GM23248 (cell line): ENCODE measurements around the gene TACR2. TPM values are rescaled to one million over a fixed set of nuclear protein-coding genes. Genes with fewer than 3 reads are reported as not detected.

Experiments used
- DNase-seq: peaks from one replicate; pipeline ENCODE4 v3.0.0-alpha.2; 2015
- H2AFZ ChIP-seq: fragments of 200-600 bp; sonication (generic); 2 replicates; pipeline ENCODE4 v1.6.1; 2016; ENCODE audit warnings: antibody characterized with exemption
- H3F3A ChIP-seq: fragments of 200-600 bp; sonication (generic); 2 replicates; pipeline ENCODE4 v1.6.1; 2016; ENCODE audit warnings: mild to moderate bottlenecking, antibody characterized with exemption, mixed run types; ENCODE audit not compliant: insufficient read depth
- H3K27ac ChIP-seq: fragments of 200-600 bp; sonication (generic); 2 replicates; pipeline ENCODE4 v1.5.1; 2016; ENCODE audit warnings: mild to moderate bottlenecking
- H3K27me3 ChIP-seq: fragments of 200-600 bp; sonication (generic); replicated peaks from 2 replicates; pipeline ENCODE4 v1.6.1; 2016; ENCODE audit warnings: mild to moderate bottlenecking; ENCODE audit not compliant: insufficient read depth
- H3K36me3 ChIP-seq: fragments of 200-600 bp; sonication (generic); 2 replicates; pipeline ENCODE4 v1.6.1; 2016; ENCODE audit warnings: low read depth, mild to moderate bottlenecking
- H3K4me1 ChIP-seq: fragments of 200-600 bp; sonication (generic); 2 replicates; pipeline ENCODE4 v1.6.1; 2016; ENCODE audit warnings: mild to moderate bottlenecking; ENCODE audit not compliant: insufficient read depth
- H3K4me2 ChIP-seq: fragments of 200-600 bp; sonication (generic); one replicate; pipeline ENCODE4 v1.6.1; 2016; ENCODE audit warnings: mild to moderate bottlenecking; ENCODE audit not compliant: unreplicated experiment
- H3K4me3 ChIP-seq: fragments of 200-600 bp; sonication (generic); 2 replicates; pipeline ENCODE4 v1.5.1; 2016; ENCODE audit warnings: mild to moderate bottlenecking
- H3K79me2 ChIP-seq: fragments of 200-600 bp; sonication (generic); 2 replicates; pipeline ENCODE4 v1.6.1; 2016; ENCODE audit warnings: mild to moderate bottlenecking; ENCODE audit not compliant: insufficient read depth
- H3K9ac ChIP-seq: fragments of 200-600 bp; sonication (generic); 2 replicates; pipeline ENCODE4 v1.6.1; 2016; ENCODE audit warnings: mild to moderate bottlenecking
- H3K9me2 ChIP-seq: fragments of 200-600 bp; sonication (generic); 2 replicates; pipeline ENCODE4 v1.6.1; 2016; ENCODE audit warnings: mixed run types, mild to moderate bottlenecking, moderate library complexity; ENCODE audit not compliant: insufficient read depth
- H3K9me3 ChIP-seq: fragments of 200-600 bp; sonication (generic); one replicate; pipeline ENCODE4 v1.6.1; 2017; ENCODE audit warnings: low read depth
- H4K20me1 ChIP-seq: fragments of 200-600 bp; sonication (generic); 2 replicates; pipeline ENCODE4 v1.6.0; 2016; ENCODE audit not compliant: insufficient read depth
- EZH2 ChIP-seq: fragments of 200-600 bp; sonication (generic); IDR thresholded peaks from 2 replicates; pipeline ENCODE4 v1.6.1; 2018; ENCODE audit warnings: antibody characterized with exemption, mild to moderate bottlenecking; ENCODE audit not compliant: insufficient read depth, poor library complexity, severe bottlenecking
- EZH2phosphoT487 ChIP-seq: fragments of 200-600 bp; sonication (generic); IDR thresholded peaks from 2 replicates; pipeline ENCODE4 v1.6.1; 2018; ENCODE audit warnings: antibody characterized with exemption, moderate library complexity, mild to moderate bottlenecking, low read depth; ENCODE audit not compliant: insufficient read depth
- WGBS, 2 experiments: methylation state at CpG; one replicate each; pipeline ENCODE4 v1.1.6; 2015 to 2017; ENCODE audit warnings: low lambda C conversion rate in 2 of 2, low coverage in 1 of 2; ENCODE audit errors: missing lambda C conversion rate in 2 of 2; 5-methylcytosine and 5-hydroxymethylcytosine counted together
- in situ Hi-C: fragments of 300-500 bp; cut with MboI; formaldehyde crosslinking; loops from 2 replicates; pipeline ENCODE4 v1.15.0; 2020
- polyA plus RNA-seq: library from polyadenylated mRNA; unstranded; fragments of >200 nt; fragmentation: Nextera tagmentation; extraction: Ambion mirVana; gene quantifications from 2 replicates; pipeline ENCODE4 v1.2.1, GENCODE V29; 2016
- total RNA-seq: library from RNA; depleted of rRNA; stranded (reverse); fragments of >200 nt; shearing (Covaris generic); gene quantifications from 2 replicates; pipeline ENCODE4 v1.2.3, GENCODE V29; 2014

The TACR2 gene
- total and polyA plus RNA-seq, 2 experiments from 2014 or later, result 0.24 to 0.54 TPM

DNA sequence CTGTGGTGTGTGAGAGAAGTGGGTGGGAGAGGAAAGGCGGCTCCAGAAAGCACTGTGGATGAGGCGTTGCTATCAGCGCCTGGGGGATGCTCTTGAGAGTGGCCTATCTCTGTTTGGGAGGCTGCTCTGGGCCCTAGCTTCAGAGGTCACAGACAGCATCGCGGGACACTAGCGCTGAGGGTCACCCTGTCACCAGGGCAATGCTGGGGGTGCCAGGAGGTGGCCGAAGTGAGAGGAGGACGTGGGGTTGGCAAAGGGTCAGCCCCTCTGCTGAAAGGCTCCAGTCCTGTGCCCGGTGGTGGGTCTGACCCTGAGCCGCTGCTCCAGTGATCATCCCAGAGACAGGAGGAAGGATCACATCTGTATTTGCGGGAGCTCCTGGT is 3.0 kb upstream of the TACR2 start:
- H3K9me3 ChIP-seq, result no peaks in the 10 kb centered on the region
- no peaks in the 10 kb centered on the region for H3K79me2 ChIP-seq
- no peak overlapping the region for H2AFZ ChIP-seq
- H3K4me2 ChIP-seq, result no peak overlapping the region
- H3K9ac ChIP-seq, result no peak overlapping the region
- H3K4me3 ChIP-seq, result no peak overlapping the region
- 70 to 76% methylated on average over 10 to 11 of the region's 11 CpGs for WGBS, 2 experiments
- no peaks in the 10 kb centered on the region for H3F3A ChIP-seq
- in situ Hi-C loops, result loop anchor here (5.0 to 25.0 kb wide), 3 partner anchors 83 to 432 kb away; partner anchors contain the start of genes FAM241B and KIFBP
- H3K4me1 ChIP-seq, result no peaks in the 10 kb centered on the region
- H3K27me3 ChIP-seq, result peaks cover 18% of the 10 kb centered on the region
- no peaks in the 10 kb centered on the region for H4K20me1 ChIP-seq
- TF ChIP-seq EZH2phosphoT487 (no peak), EZH2 (no peak)
- H3K36me3 ChIP-seq, result no peaks in the 10 kb centered on the region
- H3K27ac ChIP-seq, result no peak overlapping the region
- DNase-seq, result no peak
- H3K9me2 ChIP-seq, result no peaks in the 10 kb centered on the region

DNA sequence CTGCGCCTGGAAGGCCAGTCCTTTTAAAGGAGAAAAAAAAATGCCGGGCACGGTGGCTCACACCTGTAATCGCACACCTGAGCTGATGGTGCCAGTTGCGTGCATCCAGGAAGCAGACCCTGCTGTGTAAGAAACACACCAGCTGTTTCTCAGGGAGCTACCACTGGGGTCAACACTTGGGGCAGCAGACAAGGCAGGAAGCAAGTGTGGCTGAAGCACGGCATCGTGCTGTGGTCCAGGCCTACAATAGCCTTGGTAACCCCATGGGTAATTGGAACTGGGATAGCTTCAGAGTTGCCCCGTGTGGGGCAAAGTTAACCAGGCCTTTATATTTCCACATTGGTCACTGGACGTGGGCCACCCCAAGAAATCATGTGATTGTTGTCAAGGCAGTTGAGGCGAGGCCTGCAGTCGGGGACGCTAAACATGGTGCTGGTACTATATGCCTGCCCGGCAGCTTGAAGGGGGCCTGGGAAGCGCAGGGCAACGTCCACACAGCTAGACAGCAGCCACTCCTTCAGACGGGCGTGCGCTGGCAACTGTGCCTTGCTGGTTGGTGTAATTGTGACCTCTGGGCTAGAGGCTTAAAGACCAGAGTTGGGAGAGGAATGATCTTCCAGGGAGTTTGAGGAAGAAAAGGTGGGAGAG is 2.5 kb upstream of the TACR2 start:
- no peak overlapping the region for H2AFZ ChIP-seq
- in situ Hi-C loops, result loop anchor here (5.0 to 25.0 kb wide), 2 partner anchors 83 to 432 kb away; partner anchors contain the start of gene KIFBP
- 77 to 79% methylated on average over 18 of the region's 18 CpGs for WGBS, 2 experiments

DNA sequence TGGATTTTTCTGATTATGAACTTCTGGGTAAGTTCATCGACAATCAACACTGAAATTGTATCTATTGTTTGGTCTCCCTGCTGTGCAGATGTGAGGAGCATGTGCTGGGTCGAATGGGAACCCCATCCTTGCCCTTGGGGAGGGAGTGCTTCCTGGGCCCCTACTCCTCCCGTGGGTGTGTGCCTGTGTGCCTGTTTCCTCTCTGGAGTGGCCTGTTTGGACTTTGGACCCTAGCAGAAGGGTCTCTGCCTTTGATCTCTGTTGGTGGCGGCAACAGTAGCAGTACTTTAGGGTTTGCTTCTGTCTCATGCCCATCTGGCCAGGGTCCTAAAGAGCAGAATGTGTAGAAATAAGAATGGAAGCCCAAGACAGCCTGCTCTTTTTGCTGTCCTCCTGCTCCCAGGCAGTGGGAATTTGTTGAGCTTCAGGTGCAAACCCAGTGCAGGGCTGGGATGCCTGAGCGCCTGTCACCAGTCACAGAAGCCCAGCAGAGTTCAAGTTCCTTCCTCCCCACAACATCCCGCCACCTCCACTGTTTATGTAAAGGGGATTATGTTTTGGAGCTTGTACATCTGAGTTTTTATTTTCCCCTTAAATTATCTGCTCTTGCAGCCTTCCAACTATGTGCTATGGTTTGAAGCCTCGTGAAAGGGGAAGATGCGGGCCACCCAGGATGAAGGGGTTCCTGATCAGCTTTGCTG is 1.5 kb upstream of the TACR2 start:
- H3K27ac ChIP-seq, result no peak overlapping the region
- TF ChIP-seq EZH2 (no peak), EZH2phosphoT487 (no peak)
- no peak overlapping the region for H3K9ac ChIP-seq
- WGBS, 2 experiments, result 61 to 64% methylated on average over 8 of the region's 8 CpGs
- no peak for DNase-seq
- H3K36me3 ChIP-seq, result no peaks in the 10 kb centered on the region
- H3F3A ChIP-seq, result no peaks in the 10 kb centered on the region
- H2AFZ ChIP-seq, result no peak overlapping the region
- no peaks in the 10 kb centered on the region for H3K9me2 ChIP-seq
- no peaks in the 10 kb centered on the region for H3K4me1 ChIP-seq
- H3K27me3 ChIP-seq, result peaks cover 8% of the 10 kb centered on the region; the same call in 1 of the 2 replicates
- no peaks in the 10 kb centered on the region for H4K20me1 ChIP-seq
- H3K9me3 ChIP-seq, result no peaks in the 10 kb centered on the region
- H3K79me2 ChIP-seq, result no peaks in the 10 kb centered on the region
- in situ Hi-C loops, result loop anchor here (5.0 to 25.0 kb wide), 2 partner anchors 84 to 431 kb away; partner anchors contain the start of gene KIFBP
- no peak overlapping the region for H3K4me3 ChIP-seq
- no peak overlapping the region for H3K4me2 ChIP-seq

More for the DNA sequence above, 2.5 kb upstream of the TACR2 start:
- Histone ChIP-seq H3K79me2 (no peaks in the 10 kb centered on the region), H3F3A (no peaks in the 10 kb centered on the region), H3K36me3 (no peaks in the 10 kb centered on the region), H3K4me1 (no peaks in the 10 kb centered on the region), H3K27ac (no peak overlapping the region), H3K9me3 (no peaks in the 10 kb centered on the region), H3K9ac (no peak overlapping the region), H3K9me2 (no peaks in the 10 kb centered on the region), H3K4me2 (no peak overlapping the region), H3K4me3 (no peak overlapping the region), H4K20me1 (no peaks in the 10 kb centered on the region), H3K27me3 (peaks cover 17% of the 10 kb centered on the region)
- no peak for TF ChIP-seq EZH2phosphoT487
- TF ChIP-seq EZH2, result no peak
- DNase-seq, result no peak

DNA sequence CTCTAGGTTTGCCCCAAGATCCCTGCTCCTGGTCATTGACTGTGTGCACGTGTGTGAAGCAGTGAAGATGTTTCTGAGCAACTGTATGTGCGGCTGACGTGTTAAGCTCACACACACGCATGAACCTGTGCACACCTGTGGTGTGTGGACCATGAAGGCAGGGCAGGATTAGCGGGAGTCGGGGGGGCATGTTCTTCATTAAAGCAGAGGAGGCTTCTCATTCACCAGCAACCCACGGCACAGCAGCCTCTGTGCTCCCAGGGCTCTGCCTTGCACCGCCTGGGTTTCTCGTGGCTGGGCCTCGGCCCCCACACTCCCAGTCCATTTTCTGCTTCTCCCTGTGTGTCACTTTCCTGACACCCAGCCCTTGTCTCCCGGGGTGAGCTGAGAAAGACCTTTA is 824 bp upstream of the TACR2 start:
- Histone ChIP-seq H3K4me1 (no peaks in the 10 kb centered on the region), H2AFZ (no peak overlapping the region), H3K4me2 (no peak overlapping the region), H3K9ac (no peak overlapping the region), H3K9me3 (no peaks in the 10 kb centered on the region), H3K79me2 (no peaks in the 10 kb centered on the region), H3K27ac (no peak overlapping the region), H3K4me3 (no peak overlapping the region), H3K9me2 (no peaks in the 10 kb centered on the region), H4K20me1 (no peaks in the 10 kb centered on the region), H3K27me3 (peaks cover 5% of the 10 kb centered on the region; the same call in 1 of the 2 replicates), H3K36me3 (no peaks in the 10 kb centered on the region), H3F3A (no peaks in the 10 kb centered on the region)
- in situ Hi-C loops, result loop anchor here (5.0 to 25.0 kb wide), 2 partner anchors 85 to 430 kb away; partner anchors contain the start of gene KIFBP
- TF ChIP-seq EZH2 (no peak), EZH2phosphoT487 (no peak)
- WGBS, 2 experiments, result 68 to 70% methylated on average over 10 to 11 of the region's 11 CpGs
- DNase-seq, result no peak
